DND-41 (cell line): ENCODE results near the gene RPP25.

Experiments
- ATAC-seq: fragments of 200-7000 bp; cut with Tn5 transposase; 3 replicates; pipeline ENCODE4 v1.9.1; 2021; ENCODE audit warnings: low read depth; ENCODE audit not compliant: insufficient read depth
- DNase-seq: peaks from one replicate; pipeline ENCODE4 v3.0.0-alpha.2; 2020
- H2AFZ ChIP-seq: 2 replicates; pipeline ENCODE4 v1.6.0; 2012; ENCODE audit warnings: low read depth, low read length
- H3K27ac ChIP-seq: 2 replicates; pipeline ENCODE4 v1.5.1; 2012; ENCODE audit warnings: low read length, inconsistent platforms
- H3K27me3 ChIP-seq: fragments of 200-600 bp; sonication (generic); 2 replicates; pipeline ENCODE4 v1.6.0; 2012; ENCODE audit warnings: low read length, mild to moderate bottlenecking, inconsistent platforms; ENCODE audit not compliant: insufficient read depth, poor library complexity
- H3K36me3 ChIP-seq: 2 replicates; pipeline ENCODE4 v1.5.1; 2012; ENCODE audit warnings: low read length, inconsistent platforms; ENCODE audit not compliant: insufficient read depth
- H3K4me1 ChIP-seq: 2 replicates; pipeline ENCODE4 v1.5.1; 2012; ENCODE audit warnings: mild to moderate bottlenecking, low read length; ENCODE audit not compliant: insufficient read depth
- H3K4me2 ChIP-seq: 2 replicates; pipeline ENCODE4 v1.6.0; 2012; ENCODE audit warnings: mild to moderate bottlenecking, moderate library complexity, low read length, inconsistent platforms; ENCODE audit not compliant: insufficient read depth
- H3K4me3 ChIP-seq, 2 experiments: fragments of 200-600 bp in 1 of 2; shearing (Covaris generic) in 1 of 2; 2 replicates each; pipeline ENCODE4 v1.5.1; 2012 to 2016; ENCODE audit warnings: inconsistent platforms in 2 of 2, low read length in 2 of 2, mild to moderate bottlenecking in 2 of 2, low read depth in 1 of 2, moderate library complexity in 1 of 2
- H3K79me2 ChIP-seq: 2 replicates; pipeline ENCODE4 v1.6.0; 2012; ENCODE audit warnings: low read length, inconsistent platforms; ENCODE audit not compliant: insufficient read depth
- H3K9ac ChIP-seq: 2 replicates; pipeline ENCODE4 v1.6.0; 2012; ENCODE audit warnings: low read depth, mild to moderate bottlenecking, inconsistent platforms, low read length, moderate library complexity
- H3K9me3 ChIP-seq: 2 replicates; pipeline ENCODE4 v1.5.1; 2012; ENCODE audit warnings: low read length, moderate library complexity, mild to moderate bottlenecking, inconsistent platforms; ENCODE audit not compliant: insufficient read depth, severe bottlenecking
- H4K20me1 ChIP-seq: 2 replicates; pipeline ENCODE4 v1.6.0; 2012; ENCODE audit warnings: low read length; ENCODE audit not compliant: insufficient read depth
- EZH2 ChIP-seq: IDR thresholded peaks from 3 replicates; pipeline ENCODE4 v1.6.1; 2012; ENCODE audit warnings: borderline replicate concordance, low read depth, mild to moderate bottlenecking, moderate library complexity, low read length, inconsistent platforms; ENCODE audit not compliant: severe bottlenecking
- TF ChIP-seq, protein P1 (sequence below): IDR thresholded peaks from 2 replicates; pipeline ENCODE4 v1.5.1; 2012; ENCODE audit warnings: borderline replicate concordance, low read length, moderate library complexity, mild to moderate bottlenecking; ENCODE audit not compliant: poor library complexity, severe bottlenecking; ENCODE audit errors: extremely low read depth

The RPP25 gene

DNA sequence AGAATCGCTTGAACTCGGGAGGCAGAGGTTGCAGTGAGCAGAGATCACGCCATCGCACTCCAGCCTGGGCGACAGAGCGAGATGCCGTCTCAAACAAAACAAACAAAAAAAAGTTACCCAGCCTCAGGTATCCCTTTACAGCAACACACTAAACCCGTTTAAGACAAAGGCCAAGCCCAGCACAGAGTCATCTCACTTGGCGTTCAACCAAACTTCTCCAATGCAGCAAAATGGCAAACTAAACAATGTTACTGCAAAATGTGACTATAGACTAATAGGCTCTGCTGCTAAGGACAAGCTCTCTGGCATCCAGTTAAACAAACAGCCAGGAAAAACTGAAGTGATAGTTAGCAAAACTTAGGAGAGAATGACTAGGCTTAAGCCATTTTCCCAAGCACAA lies 43.5 kb downstream of the RPP25 start:
- H4K20me1 ChIP-seq, result no peaks in the 10 kb centered on the region
- H3K4me1 ChIP-seq, result no peaks in the 10 kb centered on the region
- H3K4me2 ChIP-seq, result no peak overlapping the region
- H3K4me3 ChIP-seq, result no peak overlapping the region
- no peak overlapping the region for H3K27ac ChIP-seq
- H3K27me3 ChIP-seq, result no peaks in the 10 kb centered on the region
- H3K9me3 ChIP-seq, result no peaks in the 10 kb centered on the region
- peaks cover 23% of the 10 kb centered on the region for H3K36me3 ChIP-seq
- H3K9ac ChIP-seq, result no peak overlapping the region
- ATAC-seq (no peak), DNase-seq (no peak)
- TF ChIP-seq EZH2, result no peak
- TF ChIP-seq, protein P1, sequence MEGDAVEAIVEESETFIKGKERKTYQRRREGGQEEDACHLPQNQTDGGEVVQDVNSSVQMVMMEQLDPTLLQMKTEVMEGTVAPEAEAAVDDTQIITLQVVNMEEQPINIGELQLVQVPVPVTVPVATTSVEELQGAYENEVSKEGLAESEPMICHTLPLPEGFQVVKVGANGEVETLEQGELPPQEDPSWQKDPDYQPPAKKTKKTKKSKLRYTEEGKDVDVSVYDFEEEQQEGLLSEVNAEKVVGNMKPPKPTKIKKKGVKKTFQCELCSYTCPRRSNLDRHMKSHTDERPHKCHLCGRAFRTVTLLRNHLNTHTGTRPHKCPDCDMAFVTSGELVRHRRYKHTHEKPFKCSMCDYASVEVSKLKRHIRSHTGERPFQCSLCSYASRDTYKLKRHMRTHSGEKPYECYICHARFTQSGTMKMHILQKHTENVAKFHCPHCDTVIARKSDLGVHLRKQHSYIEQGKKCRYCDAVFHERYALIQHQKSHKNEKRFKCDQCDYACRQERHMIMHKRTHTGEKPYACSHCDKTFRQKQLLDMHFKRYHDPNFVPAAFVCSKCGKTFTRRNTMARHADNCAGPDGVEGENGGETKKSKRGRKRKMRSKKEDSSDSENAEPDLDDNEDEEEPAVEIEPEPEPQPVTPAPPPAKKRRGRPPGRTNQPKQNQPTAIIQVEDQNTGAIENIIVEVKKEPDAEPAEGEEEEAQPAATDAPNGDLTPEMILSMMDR, result no peak
- H3K79me2 ChIP-seq, result no peaks in the 10 kb centered on the region
- no peak overlapping the region for H2AFZ ChIP-seq

GRCh38 chr15:74908635-74909034 lies 47.9 kb downstream of the RPP25 start:
- Histone ChIP-seq H3K4me3 (no peak overlapping the region), H3K27ac (no peak overlapping the region), H3K4me2 (no peak overlapping the region), H3K9ac (no peak overlapping the region), H4K20me1 (no peaks in the 10 kb centered on the region), H3K9me3 (no peaks in the 10 kb centered on the region), H2AFZ (no peak overlapping the region), H3K4me1 (peaks cover 24% of the 10 kb centered on the region), H3K27me3 (no peaks in the 10 kb centered on the region), H3K36me3 (peaks cover 16% of the 10 kb centered on the region), H3K79me2 (peaks cover 22% of the 10 kb centered on the region)
- no peak for DNase-seq
- no peak for TF ChIP-seq EZH2
- TF ChIP-seq, protein P1, result no peak
- no peak for ATAC-seq

DNA sequence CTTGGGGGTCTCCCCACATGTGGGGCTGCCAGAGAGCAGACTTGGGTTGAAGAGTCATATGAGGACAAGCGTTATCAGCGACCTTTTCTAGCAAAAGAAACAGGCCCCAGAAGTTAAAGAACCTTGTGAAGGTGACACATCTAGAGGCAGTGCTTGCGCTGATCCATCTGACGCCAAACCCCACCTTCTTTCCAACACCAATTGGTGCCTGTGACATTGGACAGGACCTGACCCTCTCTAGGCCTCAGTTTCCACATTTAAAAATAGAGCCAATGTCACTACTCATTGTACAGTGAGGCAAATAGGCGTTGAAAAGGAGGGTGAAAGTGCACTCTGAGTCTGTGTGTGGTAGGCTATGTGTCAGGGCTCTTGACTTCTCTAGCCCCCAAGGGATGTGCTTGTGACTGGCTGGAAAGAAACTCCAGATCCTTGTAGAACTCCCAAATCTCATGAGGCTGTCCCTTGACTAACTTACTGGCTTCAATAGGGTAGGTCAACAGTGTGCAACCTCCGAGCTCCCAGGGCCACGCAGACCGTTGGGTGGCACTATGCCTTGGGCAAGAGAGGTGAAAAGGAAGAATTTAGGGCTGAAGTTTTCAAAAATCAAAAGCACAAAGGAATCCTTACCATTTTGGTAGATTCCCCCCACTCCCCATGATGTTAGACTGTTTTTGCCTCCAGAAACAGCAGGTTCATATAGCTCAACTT lies 49.3 kb downstream of the RPP25 start:
- Histone ChIP-seq H3K79me2 (peaks cover 22% of the 10 kb centered on the region), H3K9ac (peak overlapping the region; percentile 86), H4K20me1 (no peaks in the 10 kb centered on the region), H3K27ac (peak overlapping the region; percentile 72), H3K36me3 (peaks cover 26% of the 10 kb centered on the region), H3K27me3 (no peaks in the 10 kb centered on the region), H2AFZ (peak overlapping the region; percentile 93), H3K4me2 (peak overlapping the region; percentile 68), H3K9me3 (no peaks in the 10 kb centered on the region), H3K4me3 (peak overlapping the region; percentile 69 to 73; a peak in 3 of 4 replicates), H3K4me1 (peaks cover 24% of the 10 kb centered on the region)
- ATAC-seq (peak; percentile 12; the same call in 2 of the 3 replicates), DNase-seq (no peak)
- TF ChIP-seq, protein P1, result no peak
- no peak for TF ChIP-seq EZH2
